ENCODE results near the gene RAB6A.

GRCh38 chr11:73783483-73784020 is 22.7 kb upstream of the RAB6A start:
- TF ChIP-seq CTCF (conservative IDR thresholded peaks at IDR 0.05; ENCODE audit: low read depth, low read length): no peak
- no peak for TF ChIP-seq EZH2 (IDR thresholded peaks at IDR 0.05; ENCODE audit: borderline replicate concordance, low read depth, low read length, poor library complexity, severe bottlenecking)

All from A673 (cell line).